Activated naive CD4-positive, alpha-beta T cell treated with anti-CD3 and anti-CD28 coated beads for 36 hours (primary cell): Measurements from ENCODE around the gene PCIF1. TPM values are rescaled to one million over a fixed set of nuclear protein-coding genes. Genes with fewer than 3 reads are reported as not detected.

Source experiments
- total RNA-seq, 2 experiments: library from RNA; stranded (reverse); gene quantifications; one replicate each; pipeline ENCODE4 v1.2.3, GENCODE V29; 2021

Gene PCIF1
- total RNA-seq, 2 experiments from 2014 or later = 39.2 to 39.5 TPM

Other genes with a start within 250 kb of the PCIF1 start
- gene WFDC13, start 232.6 kb upstream of the PCIF1 start, total RNA-seq = not detected
- gene WFDC10B, start 229.7 kb upstream of the PCIF1 start, total RNA-seq = not detected
- gene SPINT4, start 212.3 kb upstream of the PCIF1 start, total RNA-seq = not detected
- gene WFDC3, start 142.8 kb upstream of the PCIF1 start, total RNA-seq = not detected
- 10 to 100 TPM; 22.4 TPM for gene DNTTIP1, start 142.7 kb upstream of the PCIF1 start, total RNA-seq
- 100 to 1,000 TPM; 189 to 202 TPM for gene UBE2C, start 122.0 kb upstream of the PCIF1 start, total RNA-seq
- not detected for gene TNNC2, start 107.4 kb upstream of the PCIF1 start, total RNA-seq
- 1 to 10 TPM in 1 of 2 experiments, under 1 TPM in 1; 0.72 to 1.2 TPM for gene SNX21, start 100.9 kb upstream of the PCIF1 start, total RNA-seq
- 10 to 100 TPM; 21.4 to 23.3 TPM for gene ACOT8, start 77.3 kb upstream of the PCIF1 start, total RNA-seq
- gene ZSWIM3, start 77.1 kb upstream of the PCIF1 start, total RNA-seq = 1 to 10 TPM; 3.3 to 3.7 TPM
- gene ZSWIM1, start 53.5 kb upstream of the PCIF1 start, total RNA-seq = 1 to 10 TPM; 8.2 to 8.4 TPM
- gene SPATA25, start 47.1 kb upstream of the PCIF1 start, total RNA-seq = under 1 TPM; 0.38 to 0.52 TPM
- gene NEURL2, start 43.5 kb upstream of the PCIF1 start, total RNA-seq = 1 to 10 TPM in 1 of 2 experiments, under 1 TPM in 1; 0.99 to 1.4 TPM
- 10 to 100 TPM; 28.7 to 31.5 TPM for gene CTSA, start 43.3 kb upstream of the PCIF1 start, total RNA-seq
- 1 to 10 TPM; 4.3 to 4.8 TPM for gene PLTP, start 22.5 kb upstream of the PCIF1 start, total RNA-seq
- gene ZNF335, start 37.5 kb downstream of the PCIF1 start, total RNA-seq = 10 to 100 TPM; 26.8 to 28.0 TPM
- gene MMP9, start 74.2 kb downstream of the PCIF1 start, total RNA-seq = not detected
- gene SLC12A5, start 94.5 kb downstream of the PCIF1 start, total RNA-seq = not detected
- gene NCOA5, start 155.3 kb downstream of the PCIF1 start, total RNA-seq = 1 to 10 TPM; 4.4 to 5.1 TPM
- gene CD40, start 183.6 kb downstream of the PCIF1 start, total RNA-seq = 1 to 10 TPM; 6.1 to 6.3 TPM